HG03571 (cell line): ENCODE measurements around the gene REC8.
"Not testable (repeated sequence)": the region's sequence is repeated elsewhere in the genome, so short reads cannot be mapped to it uniquely, and the experiment has no call there.

Experiments
- ATAC-seq: cut with Tn5 transposase; IDR thresholded peaks from one replicate; pipeline ENCODE4 v1.9.1; 2021; ENCODE audit not compliant: unreplicated experiment

The REC8 gene

DNA sequence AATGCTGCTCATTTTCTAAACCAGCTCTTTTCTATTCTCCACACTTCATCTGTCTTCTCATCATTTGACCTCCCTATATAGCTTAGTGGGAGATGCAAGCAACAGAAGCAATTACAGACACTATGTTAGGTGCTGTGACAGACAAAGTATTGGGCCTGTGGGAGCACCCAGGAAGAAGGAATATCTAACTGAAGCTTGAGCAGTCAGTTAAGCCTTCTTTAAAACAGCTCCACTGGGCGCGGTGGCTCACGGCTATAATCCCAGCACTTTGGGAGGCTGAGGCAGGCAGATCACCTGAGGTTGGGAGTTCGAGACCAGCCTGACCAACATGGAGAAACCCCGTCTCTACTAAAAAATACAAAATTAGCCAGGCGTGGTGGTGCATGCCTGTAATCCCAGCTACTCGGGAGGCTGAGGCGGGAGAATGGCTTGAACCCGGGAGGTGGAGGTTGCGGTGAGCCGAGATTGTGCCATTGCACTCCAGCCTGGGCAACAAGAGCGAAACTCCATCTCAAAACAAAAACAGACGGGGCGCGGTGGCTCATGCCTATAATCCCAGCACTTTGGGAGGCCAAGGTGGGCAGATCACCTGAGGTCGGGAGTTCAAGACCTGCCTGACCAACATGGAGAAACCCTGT, 31.5 kb downstream of the REC8 start:
- ATAC-seq = not testable (repeated sequence)

- ATAC-seq = no peak
These were observed 32.6 kb downstream of the REC8 start for GRCh38 chr14:24204163-24205146.

- ATAC-seq = no peak
These were observed 34.6 kb downstream of the REC8 start for GRCh38 chr14:24206260-24207103.

- ATAC-seq = no peak
These were observed 35.2 kb downstream of the REC8 start for GRCh38 chr14:24207104-24207551.

- ATAC-seq = no peak
These were observed 35.7 kb downstream of the REC8 start for GRCh38 chr14:24207625-24208024.

- no peak for ATAC-seq
These were observed 39.4 kb downstream of the REC8 start for GRCh38 chr14:24211311-24211710.

- peak; percentile 73 for ATAC-seq
These were observed 41.3 kb downstream of the REC8 start, which contains the start of gene CHMP4A for GRCh38 chr14:24212924-24213865. Gene CHMP4A, minus strand, starts transcription at chr14:24213488. Its CDS starts 49 bp downstream, at chr14:24213439.

GRCh38 chr14:24213866-24214662, 42.2 kb downstream of the REC8 start:
- ATAC-seq = no peak

DNA sequence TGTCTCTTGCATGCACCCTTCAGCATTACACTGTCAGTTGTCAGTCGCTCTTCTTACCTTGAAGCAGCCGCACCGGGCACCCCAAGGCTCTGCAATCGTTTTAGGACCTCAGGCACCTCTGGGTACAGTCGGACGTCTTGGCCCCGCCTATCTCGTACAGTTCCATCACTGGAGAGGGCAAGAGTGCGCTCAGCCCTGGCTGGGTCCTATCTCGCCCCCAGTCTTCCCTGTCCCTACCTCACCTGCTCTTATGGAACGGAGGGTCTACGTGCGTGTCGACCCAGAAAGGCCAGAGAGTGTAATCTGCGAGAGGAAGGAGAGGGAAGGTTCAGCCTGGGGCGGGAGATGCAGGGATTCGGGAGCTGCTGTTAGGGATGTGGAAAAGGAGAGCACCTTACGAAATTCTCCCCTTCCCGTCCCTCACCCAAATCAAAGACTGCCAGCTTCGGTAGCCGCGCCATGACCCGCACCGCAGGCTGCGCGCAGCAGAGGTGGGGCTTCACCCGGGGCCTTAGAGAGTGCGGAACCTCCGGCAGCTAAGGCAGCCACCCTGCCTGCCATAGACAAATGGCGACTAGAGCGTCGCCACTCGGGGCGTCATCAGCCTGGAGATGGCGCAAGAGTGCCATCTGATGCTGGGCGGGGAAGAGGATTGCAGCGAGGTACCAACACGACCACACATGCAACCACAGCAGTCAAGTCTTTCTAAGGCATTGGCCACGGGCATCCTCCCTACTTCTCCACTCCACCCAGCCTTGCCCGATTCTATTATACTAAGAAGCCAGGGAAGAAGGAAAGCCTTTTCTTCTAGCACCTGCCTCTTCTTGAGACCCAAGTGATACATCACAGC, 43.8 kb downstream of the REC8 start, which contains the start of gene MDP1:
Gene MDP1, minus strand, starts transcription at position 572 of the 850 bp plus-strand sequence. Its CDS starts 111 bp downstream, at position 461.
- ATAC-seq = peak; percentile 56

- ATAC-seq = no peak
These were observed 44.4 kb downstream of the REC8 start for GRCh38 chr14:24216345-24216699.

DNA sequence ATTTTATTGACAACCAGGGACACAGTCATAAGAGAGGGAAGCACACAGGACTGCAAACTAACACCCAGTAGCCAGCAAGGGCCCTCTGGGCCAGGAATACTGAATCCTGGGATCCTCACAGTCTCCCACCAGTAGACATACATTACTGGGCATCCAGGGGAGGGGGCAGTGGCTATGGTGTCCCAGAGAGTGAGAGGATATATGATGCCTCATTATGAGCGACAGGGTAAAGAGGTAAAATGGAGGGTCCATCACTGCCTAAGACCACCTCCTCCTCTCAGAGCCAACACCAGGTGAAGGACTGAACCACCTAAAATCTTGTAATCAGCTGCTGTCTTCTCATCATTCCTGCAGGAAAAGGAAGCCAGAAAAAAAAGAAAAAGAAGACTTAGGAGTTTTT, 45.0 kb downstream of the REC8 start:
- not testable (repeated sequence) for ATAC-seq

DNA sequence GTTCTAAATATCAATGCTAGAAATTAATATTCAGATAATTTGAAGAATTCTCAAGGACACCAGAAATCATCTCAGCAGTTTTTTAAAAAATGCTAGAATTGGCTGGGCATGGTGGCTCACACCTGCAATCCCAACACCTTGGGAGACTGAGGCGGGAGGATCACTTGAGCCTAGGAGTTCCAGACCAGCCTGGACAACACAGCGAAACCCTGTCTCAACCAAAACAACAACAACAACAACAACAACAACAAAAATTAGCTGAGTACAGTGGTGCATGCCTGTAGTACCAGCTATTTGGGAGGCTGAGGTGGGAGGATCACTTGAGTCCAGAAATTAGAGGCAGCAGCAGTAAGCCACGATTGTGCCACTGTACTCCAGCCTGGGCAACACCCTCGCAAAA, 47.2 kb downstream of the REC8 start:
- ATAC-seq = no peak

DNA sequence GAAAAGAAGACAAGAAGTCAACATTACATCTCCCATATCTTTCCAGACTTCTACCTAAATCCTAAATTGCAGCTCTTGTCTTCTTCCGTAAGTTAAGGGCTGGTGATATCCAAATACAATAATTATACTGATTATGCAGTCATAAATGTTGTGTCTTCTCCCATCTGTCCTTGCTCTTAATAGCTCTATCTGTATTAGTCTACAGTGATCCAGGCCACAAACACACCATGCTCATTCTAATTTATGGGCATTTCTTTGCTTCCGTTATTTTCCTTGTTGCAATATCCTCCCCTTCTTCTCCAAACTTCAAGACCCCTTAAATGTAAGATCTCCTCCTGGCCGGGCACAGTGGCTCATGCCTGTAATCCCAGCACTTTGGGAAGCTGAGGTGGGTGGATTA, 47.6 kb downstream of the REC8 start:
- ATAC-seq = no peak

- ATAC-seq = not testable (repeated sequence)
These were observed 51.1 kb downstream of the REC8 start for GRCh38 chr14:24222987-24223386.

DNA sequence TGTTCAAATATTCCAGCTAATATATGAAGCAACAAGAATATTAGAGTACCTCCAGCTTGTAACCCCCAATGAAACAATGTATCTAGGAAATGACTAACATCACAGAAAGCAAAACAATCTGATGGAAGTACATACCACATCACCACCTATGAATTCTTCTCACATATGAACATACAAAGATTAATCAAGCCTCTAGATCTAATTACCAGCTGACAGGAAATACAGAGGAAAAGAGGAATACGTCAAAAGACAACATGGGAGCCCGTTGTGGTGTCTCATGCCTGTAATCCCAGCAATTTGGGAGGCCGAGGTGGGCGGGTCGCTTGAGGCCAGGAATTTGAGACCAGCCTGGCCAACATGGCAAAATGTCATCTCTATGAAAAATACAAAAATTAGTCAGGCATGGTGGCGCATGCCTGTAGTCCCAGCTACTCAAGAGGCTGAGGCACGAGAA, 52.8 kb downstream of the REC8 start:
- no peak for ATAC-seq

DNA sequence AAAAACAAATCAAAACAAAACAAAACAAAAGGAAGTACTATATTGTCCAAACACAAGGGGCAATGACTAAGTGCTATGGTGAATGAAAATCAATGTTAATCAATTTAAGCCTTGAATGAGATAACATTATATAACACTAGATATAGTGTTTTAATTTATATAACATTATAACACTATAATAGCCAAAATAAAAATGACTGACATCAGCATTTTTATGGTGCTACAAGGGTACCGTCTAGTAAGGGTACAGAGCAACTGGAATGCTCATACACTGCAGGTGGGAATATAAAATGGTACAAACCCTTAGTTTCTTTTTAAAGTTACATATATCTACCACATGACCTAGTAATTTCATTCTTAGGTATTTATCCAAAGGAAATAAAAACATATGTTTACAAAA, 54.6 kb downstream of the REC8 start:
- ATAC-seq = no peak

GRCh38 chr14:24228902-24229301, 57.0 kb downstream of the REC8 start:
- ATAC-seq = no peak
